COR-L47 (cell line): Measurements from ENCODE around the gene CHRM4.
"Not testable (repeated sequence)": the region's sequence is repeated elsewhere in the genome, so short reads cannot be mapped to it uniquely, and the experiment has no call there.

Experiments used
- DNase-seq: peaks from one replicate; lab custom pipeline; 2025; lab: John Stamatoyannopoulos, UW

The CHRM4 gene

DNA sequence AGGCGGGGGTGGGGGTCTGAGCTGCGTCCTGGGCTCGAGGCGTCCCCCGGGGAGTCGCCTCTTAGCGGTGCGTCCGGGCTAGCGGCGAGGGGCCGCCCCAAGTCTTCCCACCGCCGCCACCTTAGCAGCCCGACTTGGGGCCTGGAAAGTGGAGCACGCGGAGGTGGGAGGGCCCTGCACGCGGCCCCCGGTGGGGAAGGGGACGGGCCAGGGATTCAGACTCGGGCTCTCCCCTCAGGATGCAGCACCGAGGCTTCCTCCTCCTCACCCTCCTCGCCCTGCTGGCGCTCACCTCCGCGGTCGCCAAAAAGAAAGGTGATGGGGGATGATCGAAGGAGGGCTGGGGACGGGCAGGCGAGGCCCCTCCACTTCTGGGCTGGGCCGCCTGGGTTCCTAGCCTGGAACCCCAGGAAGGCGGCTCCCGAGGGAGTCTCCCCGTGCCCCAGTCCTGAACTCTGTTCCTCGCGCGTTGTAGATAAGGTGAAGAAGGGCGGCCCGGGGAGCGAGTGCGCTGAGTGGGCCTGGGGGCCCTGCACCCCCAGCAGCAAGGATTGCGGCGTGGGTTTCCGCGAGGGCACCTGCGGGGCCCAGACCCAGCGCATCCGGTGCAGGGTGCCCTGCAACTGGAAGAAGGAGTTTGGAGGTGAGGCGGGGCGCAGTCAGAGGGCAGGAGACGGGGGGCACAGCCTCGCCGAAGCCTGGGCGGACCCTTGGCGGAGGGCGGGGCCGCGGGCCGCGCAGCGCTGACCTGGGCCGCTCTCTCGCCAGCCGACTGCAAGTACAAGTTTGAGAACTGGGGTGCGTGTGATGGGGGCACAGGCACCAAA is 9.5 kb downstream of the CHRM4 start:
- no peak for DNase-seq

DNA sequence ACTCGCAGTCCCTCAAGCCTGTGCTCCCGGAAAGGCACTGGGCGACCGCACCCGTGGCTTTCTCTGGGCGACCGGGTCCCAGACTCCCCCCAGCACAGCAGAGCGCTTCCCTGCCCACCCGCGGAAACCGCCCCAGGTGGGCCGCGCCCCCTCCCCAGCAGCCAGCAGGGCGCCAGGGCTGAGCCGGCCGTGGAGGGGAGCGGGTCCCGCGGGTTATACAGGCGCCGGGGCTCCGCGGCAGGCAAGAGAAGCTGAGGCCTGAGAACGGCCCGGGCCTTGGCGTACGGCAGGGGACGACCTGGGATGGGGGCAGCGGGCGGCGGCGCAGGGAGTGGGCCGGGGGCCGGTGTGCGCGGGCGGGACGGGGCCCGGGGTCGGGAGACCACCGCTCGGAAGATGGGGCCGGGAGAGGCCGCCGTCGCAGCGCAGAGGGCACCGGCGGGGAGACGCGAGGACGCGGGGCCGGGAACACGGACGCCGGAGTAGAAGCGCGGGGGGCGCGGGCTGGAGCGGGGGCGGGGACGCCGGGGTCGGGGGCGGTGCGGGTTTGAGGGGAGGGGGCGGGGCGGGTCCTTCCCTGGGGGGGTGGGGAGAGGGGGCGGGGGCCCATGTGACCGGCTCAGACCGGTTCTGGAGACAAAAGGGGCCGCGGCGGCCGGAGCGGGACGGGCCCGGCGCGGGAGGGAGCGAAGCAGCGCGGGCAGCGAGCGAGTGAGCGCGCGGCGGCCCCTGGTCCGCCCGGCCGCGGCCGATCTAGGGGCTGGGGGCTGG is 10.3 kb downstream of the CHRM4 start, which contains the start of gene MDK:
Gene MDK, plus strand, starts transcription at position 622 of the 771 bp plus-strand sequence. CDS start 389 bp downstream, outside the sequence.
- peak; percentile 17 for DNase-seq

DNA sequence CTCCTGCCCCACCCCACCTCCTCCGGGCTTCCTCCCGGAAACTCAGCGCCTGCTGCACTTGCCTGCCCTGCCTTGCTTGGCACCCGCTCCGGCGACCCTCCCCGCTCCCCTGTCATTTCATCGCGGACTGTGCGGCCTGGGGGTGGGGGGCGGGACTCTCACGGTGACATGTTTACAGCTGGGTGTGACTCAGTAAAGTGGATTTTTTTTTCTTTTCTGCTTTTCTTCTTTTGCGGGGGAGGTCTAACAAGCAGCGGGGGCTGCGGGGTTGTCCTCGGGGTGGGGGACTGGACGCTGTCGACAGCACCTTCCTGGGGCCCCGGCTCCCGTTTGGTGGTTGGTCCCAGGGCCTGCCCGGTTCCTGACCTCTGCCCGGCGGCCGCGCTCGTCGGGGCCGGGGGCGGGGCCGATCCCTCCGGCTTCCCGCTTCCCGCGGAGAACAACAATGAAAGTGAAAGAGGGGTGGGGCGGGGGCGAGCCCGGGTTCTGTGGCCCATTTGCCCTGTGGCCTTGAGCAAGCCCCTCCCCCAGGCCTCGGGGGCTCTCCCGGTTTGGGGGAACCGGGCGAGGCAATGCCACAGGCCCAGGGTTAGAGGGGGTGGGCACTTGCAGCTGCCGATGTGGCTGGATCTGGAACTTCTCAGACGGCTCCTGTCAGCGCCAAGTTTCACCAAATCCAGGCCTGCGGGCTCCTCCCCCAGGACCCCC is 11.1 kb downstream of the CHRM4 start:
- DNase-seq = no peak

DNA sequence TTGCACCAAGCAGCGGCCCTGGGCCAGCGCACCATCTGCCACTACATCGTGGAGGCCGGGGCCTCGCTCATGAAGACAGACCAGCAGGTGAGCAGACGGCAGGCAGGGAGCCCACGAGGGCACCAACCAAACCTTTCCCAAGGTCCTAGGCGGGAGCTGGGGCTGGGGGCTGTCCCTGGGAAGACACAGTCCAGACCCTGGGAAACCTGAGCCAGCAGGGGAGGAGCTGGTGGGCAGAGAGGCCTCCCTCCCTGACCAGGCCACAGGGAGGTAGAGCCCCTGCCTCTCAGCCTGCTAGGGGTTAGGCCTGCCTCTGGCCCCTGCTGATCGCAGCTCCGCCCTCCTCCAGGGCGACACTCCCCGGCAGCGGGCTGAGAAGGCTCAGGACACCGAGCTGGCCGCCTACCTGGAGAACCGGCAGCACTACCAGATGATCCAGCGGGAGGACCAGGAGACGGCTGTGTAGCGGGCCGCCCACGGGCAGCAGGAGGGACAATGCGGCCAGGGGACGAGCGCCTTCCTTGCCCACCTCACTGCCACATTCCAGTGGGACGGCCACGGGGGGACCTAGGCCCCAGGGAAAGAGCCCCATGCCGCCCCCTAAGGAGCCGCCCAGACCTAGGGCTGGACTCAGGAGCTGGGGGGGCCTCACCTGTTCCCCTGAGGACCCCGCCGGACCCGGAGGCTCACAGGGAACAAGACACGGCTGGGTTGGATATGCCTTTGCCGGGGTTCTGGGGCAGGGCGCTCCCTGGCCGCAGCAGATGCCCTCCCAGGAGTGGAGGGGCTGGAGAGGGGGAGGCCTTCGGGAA is 11.9 kb downstream of the CHRM4 start:
- DNase-seq = not testable (repeated sequence)

DNA sequence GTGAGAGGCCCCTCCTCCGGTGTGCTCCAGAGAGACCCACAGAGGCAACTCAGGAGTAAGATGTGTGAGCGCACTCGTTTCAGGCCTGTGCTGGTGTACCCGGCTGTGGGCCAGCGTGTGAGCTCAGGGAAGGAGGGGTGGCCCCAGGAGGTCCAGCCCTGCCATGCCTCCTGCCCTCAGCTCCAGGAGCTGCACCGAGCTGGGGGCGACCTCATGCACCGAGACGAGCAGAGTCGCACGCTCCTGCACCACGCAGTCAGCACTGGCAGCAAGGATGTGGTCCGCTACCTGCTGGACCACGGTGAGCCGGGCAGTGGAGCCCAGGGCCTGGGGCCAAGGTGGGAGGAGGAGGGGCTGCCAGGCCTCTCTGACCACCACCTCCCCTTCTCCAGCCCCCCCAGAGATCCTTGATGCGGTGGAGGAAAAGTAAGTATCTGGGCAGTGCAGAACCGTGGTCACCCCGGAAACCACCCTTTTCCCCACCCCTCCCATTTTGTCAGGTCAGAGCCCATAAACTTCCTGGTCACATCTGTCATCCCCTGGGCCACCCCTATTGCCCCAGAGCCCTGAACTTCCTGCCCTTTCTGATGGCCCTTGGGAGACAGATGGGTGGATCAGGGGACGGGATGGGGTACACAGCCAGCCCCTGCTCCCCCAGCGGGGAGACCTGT is 12.6 kb downstream of the CHRM4 start:
- DNase-seq = no peak

DNA sequence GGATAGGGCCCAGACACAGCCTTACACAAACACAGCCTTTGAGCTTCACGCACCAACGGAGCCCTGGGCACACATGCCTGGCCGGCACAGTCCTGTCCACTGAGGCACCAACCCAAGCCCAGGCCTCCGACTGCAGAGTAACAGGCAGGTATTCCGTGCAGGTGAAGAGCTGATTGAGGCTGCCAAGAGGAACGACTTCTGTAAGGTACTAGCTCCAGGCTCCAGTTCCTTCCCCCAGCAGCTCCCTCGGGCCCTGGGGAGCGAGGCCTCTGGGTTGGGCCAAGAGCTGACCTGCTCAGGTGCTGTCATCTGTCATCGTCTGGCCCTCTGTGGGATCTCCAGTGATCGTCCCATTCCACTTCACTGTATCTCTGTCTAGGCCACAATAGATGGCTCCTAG is 13.3 kb downstream of the CHRM4 start:
- DNase-seq = no peak

DNA sequence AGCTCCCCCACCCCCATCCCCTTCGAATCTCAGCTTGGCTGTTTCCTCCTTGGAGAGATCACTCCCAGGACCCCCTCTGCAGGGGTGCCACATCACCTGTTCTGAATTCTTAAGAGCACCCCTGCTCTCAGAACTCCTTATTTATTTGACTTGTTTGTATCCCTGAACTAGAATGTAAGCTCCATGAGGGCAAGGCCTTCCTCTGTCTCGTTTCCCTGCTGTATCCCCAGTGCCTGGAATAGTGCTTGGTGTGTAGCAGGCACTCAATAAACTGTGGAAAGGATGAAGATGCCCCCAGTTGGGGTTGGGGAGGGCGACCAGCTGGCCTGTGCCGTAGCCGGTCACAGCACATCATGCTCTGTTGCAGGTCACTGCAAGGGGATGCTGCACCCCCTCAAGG is 13.7 kb downstream of the CHRM4 start:
- DNase-seq = no peak

DNA sequence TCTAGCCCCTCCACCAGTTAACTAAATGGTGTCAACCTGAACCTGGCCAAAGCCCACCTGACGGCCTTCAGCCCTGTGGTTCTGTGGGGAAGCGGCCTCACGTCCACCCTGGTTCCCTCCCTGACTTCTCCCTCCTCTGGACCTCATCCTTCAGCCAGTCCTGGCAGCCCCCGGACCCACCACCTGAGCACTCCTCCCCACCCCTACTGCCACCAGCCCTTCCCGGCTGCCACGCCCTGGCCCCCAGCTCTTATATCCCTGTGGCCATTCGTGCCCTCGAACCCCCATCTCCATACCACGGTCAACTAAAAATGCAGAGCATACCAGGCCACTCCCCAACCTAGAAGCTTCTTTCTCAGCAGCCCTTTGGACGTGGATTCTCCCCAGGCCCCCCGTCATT is 14.3 kb downstream of the CHRM4 start:
- no peak for DNase-seq

DNA sequence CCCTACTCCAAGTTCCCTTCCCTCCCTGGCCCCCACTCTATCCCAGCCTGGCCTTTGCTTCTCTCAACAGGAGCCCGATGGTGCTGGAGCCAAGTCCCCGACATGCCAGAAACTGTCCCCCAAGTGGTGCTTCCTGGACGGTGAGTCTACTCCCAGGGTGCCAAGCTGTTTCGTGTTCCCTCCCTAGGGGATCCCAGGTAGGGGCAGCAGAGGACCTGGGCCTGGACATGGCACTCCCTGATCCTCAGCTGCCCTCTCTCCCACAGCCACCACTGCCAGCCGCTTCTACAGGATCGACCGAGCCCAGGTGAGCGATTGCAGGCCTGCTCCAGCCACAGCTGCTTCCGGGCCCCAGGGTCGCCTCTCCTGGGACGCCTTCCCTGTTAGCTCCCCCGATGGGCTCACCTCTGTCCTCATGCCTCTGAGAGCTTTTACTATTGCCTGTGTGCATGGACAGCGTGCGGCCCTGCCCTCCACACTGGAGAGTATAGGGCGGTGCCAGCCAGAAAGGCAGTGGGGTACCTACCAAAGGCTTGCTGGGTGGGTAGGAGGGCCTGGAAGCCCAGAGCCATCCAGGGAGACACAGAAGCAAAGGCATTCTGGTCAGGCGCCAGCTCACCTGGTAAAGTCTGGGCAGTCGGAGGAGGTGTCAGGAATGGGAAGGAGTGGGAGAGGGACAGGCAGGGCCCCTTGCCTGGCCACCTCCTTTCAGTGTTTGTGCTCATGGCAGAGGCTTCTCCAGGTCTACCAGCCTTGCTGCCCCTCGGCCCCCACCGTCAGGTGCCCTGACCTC is 15.1 kb downstream of the CHRM4 start:
- no peak for DNase-seq

DNA sequence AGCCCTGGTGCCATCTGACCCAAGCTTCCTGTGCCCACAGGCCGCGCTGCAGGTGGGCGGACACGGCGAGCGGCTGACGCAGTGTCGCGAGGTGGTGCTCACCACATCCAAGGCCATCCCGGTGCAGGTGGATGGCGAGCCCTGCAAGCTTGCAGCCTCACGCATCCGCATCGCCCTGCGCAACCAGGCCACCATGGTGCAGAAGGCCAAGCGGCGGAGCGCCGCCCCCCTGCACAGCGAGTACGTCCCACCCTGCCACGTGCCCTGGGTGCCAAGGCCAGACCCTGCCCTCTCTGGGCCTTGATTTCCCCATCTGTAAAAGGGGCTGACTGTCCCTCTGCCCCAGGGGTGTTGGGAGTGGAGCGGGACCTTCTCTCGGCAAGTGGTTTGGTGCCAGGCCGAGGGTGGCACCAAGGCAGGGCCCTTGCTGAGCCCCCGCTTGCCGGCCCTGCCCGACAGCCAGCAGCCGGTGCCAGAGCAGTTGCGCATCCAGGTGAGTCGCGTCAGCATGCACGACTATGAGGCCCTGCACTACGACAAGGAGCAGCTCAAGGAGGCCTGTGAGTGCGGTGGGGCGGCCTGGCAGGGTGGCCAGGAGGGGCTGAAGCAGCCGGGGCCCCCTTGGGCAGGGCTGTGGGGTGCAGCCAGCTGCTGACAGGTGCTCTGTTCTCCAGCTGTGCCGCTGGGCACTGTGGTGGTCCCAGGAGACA is 16.0 kb downstream of the CHRM4 start:
- DNase-seq = no peak

DNA sequence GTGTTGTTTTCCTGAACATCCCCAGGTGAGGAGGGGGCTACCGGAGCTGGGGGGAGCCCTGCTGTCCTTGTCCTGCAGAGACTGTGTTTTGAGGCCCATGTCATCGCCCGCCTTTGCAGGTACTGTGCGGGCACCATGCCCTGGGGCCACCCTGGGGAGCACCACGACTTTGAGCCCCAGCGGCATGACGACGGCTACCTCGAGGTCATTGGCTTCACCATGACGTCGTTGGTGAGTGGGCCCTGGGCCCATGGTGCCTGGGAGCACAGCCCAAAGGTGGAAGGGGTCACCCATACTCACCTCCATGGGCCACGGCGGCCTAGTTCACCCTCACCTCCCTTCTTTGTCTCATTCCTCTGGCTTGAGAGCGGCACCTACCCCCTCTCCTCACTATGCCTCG is 16.8 kb downstream of the CHRM4 start:
- no peak for DNase-seq

DNA sequence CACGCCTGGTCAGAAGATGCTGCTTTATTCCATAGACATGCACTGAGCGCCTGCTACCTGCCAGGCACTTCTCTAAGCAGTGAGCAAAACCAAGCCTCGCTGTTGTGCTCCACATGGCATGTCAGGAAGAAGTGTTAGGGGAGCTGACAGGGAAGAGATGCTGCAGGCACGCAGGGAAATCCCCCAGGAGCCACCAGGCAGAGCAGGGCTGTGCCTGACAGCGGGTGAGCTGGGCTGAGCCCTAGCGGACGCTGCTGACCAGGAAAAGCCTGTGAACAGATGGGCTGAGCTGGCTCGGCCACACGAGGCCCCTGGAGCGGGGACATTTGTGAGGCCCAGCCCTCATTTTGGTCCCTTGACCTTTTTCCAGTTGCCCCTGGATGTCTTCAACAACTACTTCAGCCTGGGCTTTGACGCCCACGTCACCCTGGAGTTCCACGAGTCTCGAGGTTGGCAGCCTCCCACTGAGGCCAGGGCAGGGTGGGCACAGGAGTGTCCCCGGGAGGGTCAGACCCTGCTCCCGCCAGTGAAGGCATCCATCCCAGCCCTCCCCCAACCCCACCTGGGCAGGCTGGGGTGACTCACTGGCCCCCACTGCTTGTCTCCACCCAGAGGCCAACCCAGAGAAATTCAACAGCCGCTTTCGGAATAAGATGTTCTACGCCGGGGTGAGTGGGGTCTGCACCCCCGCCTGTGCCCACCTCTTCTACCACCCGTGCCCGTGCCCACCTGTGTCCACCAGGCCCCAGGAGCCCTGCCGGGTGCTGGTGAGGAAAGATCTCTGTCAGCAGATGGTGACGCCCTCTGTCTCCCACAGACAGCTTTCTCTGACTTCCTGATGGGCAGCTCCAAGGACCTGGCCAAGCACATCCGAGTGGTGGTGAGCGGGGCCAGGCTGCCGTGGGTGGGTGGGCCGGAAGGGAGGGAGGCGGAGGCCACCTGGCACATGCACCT is 17.5 kb downstream of the CHRM4 start:
- no peak for DNase-seq

DNA sequence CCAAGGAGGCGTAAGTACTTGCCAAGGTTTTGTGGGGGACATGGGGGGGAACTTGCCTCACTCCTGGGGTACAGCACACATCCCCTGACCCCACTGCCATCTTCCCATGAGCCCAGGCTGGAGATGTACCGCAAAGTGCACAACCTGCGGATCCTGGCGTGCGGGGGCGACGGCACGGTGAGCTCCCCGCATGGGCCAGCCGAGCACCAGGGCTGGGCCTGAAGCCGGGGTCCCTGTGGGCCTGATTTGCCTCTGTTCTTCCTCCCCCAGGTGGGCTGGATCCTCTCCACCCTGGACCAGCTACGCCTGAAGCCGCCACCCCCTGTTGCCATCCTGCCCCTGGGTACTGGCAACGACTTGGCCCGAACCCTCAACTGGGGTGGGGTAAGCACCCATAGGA is 19.1 kb downstream of the CHRM4 start:
- DNase-seq = not testable (repeated sequence)

DNA sequence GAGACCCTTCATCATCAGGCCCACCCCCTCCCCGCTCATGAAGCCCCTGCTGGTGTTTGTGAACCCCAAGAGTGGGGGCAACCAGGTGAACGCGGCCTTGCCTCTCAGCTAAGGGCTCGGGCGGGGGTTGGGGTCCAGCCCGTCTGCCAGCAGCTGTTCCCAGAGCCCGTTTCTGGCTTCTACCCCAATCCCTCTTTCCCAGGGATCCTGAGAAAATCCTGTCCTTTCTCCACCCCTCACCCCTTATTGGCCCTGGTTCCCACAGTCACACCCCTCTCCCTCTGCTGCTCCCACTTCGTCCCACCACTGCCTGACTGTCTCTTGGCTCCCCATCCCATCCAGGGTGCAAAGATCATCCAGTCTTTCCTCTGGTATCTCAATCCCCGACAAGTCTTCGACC is 19.5 kb downstream of the CHRM4 start:
- no peak for DNase-seq

DNA sequence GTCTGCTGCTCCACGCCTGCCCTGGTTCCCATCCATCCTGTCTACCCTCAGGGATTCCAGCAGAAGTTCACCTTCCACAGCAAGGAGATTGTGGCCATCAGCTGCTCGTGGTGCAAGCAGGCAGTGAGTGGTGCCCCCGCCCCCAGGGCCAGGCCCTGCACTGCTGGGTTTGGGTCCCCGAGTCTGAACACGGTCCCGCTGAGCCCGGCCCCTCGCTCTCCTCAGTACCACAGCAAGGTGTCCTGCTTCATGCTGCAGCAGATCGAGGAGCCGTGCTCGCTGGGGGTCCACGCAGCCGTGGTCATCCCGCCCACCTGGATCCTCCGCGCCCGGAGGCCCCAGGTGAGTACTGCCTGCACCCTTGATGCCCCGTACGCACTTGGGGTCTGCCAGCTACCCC is 20.3 kb downstream of the CHRM4 start:
- not testable (repeated sequence) for DNase-seq

DNA sequence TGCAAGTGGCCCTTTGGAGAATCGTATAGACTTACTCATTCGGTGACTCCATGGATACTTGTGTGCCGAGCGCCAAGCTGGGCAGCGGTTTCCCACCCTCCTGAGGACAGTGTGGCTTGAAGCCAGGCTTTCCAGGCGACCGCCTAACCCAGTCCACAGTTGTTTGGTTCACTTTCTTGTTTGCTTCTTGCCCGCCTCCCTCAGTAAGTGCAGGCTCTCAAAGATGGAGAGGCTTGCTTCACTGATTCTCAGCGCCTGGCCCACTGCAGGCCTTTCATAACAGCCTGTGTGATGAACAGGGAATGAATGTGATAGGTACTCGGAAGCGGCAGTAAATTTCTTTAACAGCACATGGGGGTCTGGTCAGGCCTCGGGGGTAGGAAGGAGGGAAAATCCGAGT is 21.3 kb downstream of the CHRM4 start:
- DNase-seq = no peak

DNA sequence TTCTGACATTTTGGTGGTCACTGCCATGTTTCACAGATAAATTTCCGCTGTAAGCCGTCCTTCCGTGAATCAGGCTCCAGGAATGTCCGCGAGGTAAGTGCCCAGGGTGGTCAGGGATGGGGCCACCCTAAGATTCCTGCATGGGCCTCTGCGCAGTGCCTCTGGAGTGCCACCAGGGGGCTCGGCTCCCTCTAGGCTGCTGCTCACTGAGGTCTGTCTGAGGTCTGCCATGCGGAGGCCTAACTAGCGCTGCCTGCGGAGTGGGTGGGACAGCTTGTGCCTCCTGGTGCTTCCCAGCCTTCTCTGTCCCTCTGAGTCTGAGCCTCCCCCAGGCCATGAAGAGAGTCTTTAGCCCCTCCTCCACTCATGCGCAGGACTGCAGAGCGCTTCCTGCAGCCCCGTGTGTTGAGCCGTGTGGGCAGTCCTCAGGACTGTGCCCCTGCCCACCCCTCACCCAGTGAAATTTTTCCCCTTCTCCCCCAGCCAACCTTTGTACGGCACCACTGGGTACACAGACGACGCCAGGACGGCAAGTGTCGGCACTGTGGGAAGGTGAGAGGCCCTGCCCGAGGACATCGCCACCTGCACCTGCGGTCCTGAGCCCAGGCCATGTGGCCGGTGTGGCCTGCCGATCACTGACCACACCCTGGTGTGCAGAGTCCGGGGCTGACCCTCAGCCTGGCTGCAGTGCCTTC is 22.0 kb downstream of the CHRM4 start:
- peak; percentile 63 for DNase-seq

DNA sequence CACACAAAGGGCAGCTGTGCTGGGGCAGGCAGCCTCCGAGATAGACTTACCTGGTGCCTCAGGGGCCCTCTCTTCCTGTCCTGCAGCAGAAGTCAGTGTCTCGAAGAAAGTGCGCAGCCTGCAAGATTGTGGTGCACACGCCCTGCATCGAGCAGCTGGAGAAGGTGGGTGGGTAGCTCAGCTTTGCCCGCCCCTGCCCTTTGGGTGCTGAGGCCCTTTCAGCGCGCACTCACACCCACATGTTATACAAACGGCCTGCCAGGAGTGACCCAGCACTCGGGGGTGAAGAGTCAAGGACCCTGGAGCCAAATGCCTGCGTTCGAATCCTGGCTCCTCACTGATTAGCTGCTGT is 23.7 kb downstream of the CHRM4 start:
- DNase-seq = no peak
